NCI-H510A (cell line): ENCODE data around the gene TALDO1.
"Not testable (repeated sequence)": the region's sequence is repeated elsewhere in the genome, so short reads cannot be mapped to it uniquely, and the experiment has no call there.

ENCODE experiments used
- DNase-seq: peaks from one replicate; lab custom pipeline; 2025; lab: John Stamatoyannopoulos, UW

TALDO1 gene

DNA sequence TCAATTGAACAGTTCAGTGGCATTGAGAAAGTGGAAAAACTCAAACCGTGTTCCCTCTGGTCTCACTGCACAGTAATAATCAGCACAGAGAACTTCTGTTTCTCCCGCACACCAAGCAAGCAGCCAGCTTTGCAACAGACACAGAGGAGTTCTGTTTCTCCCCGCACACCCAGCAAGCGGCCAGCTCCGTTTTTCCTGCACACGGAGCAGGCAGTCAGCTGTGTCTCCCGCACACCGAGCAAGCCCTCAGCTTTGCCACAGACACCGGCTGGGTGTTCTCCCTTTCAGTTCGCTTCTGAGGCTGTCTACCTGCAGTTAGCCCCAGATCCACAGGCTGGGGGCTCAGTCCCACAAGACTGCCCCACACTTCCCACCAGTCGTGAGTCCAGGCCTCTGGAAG is 9.9 kb upstream of the TALDO1 start:
- no peak for DNase-seq

- not testable (repeated sequence) for DNase-seq
Measured at GRCh38 chr11:737899-738298, 9.4 kb upstream of the TALDO1 start.

DNA sequence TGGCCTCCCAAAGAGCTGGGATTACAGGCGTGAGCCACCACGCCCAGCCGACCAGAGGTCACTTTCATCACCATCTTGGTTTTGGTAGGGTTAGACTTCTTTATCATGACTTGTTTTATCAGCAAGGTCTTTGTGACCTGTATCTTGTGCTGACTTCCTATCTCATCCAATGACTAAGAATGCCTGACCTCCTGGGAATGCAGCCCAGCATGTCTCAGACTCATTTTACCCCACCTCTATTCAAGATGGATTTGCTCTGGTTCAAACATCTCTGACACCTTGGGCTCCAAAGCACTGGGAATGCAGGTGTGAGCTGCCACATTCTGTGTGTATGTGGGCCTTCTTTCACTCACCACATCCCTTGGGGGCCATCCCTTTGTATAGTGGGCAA is 5.1 kb upstream of the TALDO1 start:
- no peak for DNase-seq

DNA sequence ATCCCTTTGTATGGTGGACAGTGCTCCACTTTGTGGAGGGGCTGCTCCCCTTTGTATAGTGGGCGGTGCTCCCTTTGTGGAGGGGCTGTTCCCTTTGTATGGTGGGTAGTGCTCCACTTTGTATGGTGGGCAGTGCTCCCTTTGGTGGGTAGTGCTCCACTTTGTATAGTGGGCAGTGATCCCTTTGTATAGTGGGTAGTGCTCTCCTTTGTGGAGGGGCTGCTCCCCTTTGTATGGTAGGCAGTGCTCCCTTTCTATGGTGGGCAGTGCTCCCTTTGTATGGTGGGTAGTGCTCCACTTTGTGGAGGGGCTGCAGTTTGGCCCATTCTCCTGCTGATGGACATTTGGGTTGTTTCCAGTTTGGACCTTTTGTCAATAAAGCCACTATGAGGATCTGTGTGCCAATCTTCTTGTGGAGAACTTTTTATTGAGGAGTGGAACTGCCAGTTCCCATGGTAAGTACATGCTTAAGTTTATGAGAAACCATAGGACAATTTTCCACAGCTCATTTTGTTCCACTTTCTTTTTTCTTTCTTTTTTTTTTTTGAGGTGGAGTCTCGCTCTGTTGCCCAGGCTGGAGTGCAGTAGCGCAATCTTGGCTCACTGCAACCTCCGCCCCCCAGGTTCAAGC is 4.6 kb upstream of the TALDO1 start:
- DNase-seq, result no peak

GRCh38 chr11:745428-745827 is 1.8 kb upstream of the TALDO1 start:
- DNase-seq, result no peak

DNA sequence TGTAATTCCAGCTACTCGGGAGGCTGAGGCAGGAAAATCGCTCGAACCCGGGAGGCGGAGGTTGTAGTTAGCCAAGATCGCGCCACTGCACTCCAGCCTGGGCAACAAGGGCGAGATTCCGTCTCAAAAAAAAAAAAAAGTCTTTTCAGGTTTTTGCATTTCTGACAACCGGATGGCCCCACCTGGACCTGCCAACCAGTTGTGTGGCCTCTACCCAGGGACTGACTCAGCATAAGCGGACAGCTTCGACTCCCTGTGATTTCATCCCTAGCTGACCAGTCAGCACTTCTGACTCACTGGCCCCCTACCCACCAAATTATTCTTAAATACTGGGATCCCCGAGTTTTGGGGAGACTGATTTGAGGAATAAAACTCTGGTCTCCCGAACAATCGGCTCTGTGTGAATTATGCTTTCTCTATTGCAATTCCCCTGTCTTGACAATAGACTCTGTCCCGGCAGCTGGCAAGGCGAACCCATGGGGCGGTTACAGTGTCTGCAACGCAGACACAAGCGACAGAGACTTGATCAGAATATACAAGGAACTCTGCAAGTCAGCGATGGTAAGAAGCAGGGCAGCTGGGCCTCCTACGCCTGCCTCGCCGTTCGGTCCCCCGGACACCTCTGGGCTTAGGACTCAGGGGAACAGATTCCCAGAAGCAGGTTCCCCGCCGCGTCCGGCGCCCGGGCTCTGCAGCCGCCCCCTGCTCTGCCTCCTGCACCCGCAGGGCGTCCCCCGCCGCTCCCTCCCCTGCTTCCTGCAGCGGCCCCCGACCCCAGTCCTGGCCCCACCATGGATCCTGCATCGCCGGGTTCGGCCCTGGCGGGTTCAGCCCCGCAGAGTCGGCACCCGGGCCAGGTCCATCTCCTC is 741 bp upstream of the TALDO1 start:
- no peak for DNase-seq

GRCh38 chr11:748007-748359 is 719 bp downstream of the TALDO1 start:
- DNase-seq, result no peak

- DNase-seq, result no peak
Measured at GRCh38 chr11:749731-750130, 2.5 kb downstream of the TALDO1 start.

DNA sequence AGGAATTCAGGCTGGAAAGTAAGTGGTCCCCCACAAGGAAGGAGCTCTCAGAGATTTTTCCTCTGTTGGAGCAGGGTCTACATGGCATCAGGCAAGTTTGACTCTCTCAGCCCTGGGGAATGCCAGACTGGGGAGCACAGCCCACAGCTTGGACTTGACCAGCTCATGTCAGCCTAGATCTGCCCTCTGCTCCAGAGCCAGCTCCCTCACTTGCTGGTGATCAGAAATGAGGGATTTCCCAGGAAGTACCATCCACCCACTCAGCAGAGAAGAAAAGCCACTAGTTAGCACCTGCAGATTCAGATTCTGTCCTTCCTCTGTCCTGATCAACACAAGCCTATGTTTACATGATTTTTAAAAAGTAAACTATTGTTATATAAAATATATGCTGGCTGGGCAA is 13.0 kb downstream of the TALDO1 start:
- DNase-seq, result no peak

- no peak for DNase-seq
Measured at GRCh38 chr11:761526-762108, 14.4 kb downstream of the TALDO1 start.

- peak; percentile 30 for DNase-seq
Measured at GRCh38 chr11:762421-763072, 15.3 kb downstream of the TALDO1 start.

GRCh38 chr11:763073-763463 is 15.8 kb downstream of the TALDO1 start:
- peak; percentile 48 for DNase-seq

DNA sequence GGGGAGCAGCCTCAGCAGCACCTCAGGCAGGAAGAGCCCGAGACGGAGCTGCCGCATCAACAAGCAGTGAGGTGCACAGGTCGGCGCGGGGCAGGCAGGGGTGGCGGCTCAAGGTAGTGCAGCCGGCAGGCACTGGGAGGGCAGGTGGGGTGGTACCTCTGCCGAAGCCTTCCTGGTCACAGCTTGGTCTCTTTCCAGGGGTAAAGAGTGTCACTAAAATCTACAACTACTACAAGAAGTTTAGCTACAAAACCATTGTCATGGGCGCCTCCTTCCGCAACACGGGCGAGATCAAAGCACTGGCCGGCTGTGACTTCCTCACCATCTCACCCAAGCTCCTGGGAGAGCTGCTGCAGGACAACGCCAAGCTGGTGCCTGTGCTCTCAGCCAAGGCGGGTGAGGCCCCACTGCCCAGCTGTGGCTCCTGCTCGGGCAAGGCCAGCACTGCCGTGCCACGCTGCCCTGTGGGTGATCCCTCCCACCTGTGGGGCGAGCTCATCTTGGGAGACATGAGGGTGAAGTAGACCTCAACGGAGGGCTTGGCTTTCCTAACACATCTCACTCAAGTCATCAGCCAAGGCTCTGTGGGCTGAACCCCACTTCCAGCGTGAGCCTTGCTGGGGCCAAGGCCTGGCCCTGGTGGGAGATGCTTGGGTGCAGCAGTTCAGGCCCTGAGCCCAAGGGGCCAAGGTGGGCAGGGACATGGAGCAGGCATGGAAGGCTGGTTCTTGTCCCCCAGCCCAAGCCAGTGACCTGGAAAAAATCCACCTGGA is 16.5 kb downstream of the TALDO1 start:
- DNase-seq, result no peak

DNA sequence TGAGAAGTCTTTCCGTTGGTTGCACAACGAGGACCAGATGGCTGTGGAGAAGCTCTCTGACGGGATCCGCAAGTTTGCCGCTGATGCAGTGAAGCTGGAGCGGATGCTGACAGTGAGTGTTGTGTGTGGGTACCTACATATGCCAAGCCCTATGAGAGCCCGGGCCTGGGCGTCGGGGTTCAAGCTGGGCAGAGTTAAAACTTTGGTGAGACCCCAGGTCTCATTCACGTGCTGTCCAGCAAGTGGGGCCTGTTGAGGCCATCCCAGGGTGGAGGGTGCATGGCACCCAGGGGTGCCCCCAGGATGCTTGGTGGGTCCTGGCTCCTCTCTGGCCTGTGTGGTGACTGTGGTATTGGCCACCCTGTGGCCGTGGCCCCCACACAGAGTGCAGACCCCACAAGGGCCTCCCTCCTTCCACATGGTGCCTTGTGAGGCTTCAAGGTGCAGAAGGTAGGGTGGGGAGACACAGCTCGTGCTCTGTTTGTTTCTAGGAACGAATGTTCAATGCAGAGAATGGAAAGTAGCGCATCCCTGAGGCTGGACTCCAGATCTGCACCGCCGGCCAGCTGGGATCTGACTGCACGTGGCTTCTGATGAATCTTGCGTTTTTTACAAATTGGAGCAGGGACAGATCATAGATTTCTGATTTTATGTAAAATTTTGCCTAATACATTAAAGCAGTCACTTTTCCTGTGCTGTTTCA is 17.2 kb downstream of the TALDO1 start:
- no peak for DNase-seq

- DNase-seq, result no peak
Measured at GRCh38 chr11:765025-765801, 17.9 kb downstream of the TALDO1 start.

GRCh38 chr11:765802-766091 is 18.5 kb downstream of the TALDO1 start:
- no peak for DNase-seq

DNA sequence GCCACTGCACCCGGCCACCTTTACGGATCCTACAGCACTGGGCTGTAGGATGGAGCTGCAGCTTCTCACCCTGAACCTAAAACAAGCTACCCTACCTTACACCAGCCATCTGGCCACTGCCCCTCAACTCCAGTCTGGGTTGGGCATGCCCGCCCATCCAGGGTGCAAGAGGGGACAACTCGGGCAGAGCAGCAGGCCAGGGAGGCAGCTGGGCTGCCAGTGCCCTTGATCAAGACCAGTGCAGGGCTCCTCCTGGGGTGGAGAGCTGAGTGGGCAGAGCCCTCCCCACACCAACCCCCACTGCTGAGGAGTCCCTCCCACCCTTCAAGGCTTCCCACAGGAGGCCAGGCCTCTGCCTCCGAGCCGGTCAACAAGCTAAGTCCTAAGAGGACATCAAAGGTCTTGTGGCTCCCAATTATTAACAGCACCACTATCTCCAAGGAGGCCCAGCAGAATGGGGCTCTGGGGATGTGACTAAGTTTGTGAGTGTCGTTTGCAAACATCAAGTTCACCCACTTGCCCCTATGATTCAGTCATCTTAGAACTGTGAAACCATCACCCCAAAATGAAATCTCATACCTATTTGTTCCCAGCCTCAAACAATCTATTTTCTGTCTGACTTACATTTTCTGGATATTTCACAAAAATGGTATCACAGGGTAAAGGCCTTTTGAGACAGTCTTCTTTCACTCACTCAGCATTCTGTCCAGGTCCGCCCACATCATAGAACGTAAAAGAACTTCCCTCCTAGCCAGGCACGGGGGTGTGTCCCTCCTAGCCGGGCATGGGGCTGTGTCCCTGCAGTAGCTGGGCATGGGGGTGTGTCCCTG is 19.1 kb downstream of the TALDO1 start:
- DNase-seq, result no peak

GRCh38 chr11:766936-767210 is 19.6 kb downstream of the TALDO1 start:
- no peak for DNase-seq

DNA sequence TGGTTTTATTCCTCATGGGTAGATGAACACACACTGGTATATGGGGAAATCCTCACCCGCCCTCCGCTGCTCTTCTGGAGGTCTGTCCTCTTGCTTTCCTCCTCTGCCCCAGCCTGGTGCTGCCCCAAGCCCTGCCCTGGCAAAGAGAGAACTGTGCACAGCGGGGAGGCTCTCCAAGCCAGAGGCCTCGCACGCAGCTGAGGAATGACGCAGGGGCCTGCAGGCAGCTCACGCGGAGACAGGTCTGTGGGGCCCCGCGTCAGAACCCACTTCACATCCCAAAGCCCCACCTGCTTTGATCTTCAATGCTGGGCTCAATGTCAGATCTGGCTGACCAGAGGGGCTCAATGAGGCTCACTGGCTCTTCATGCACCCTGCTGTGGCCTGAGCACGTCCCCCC is 20.0 kb downstream of the TALDO1 start:
- DNase-seq, result no peak
